Gastroesophageal sphincter (tissue), 4 donors: ENCODE results near the gene SOX4. TPM values are rescaled to one million over a fixed set of nuclear protein-coding genes. Genes with fewer than 3 reads are reported as not detected.

Experiments
- ATAC-seq: fragments of 150-250 bp; one replicate; pipeline ENCODE4 v1.9.1; 2016; ENCODE audit warnings: mild to moderate bottlenecking, moderate library complexity
- H3K27ac ChIP-seq, 4 donors: fragments of 200-600 bp; sonication (generic) in 3 of 4; 1 replicate in 3 of 4; 2 replicates in 1 of 4; pipeline ENCODE4 v1.5.1; 2016 to 2019
- H3K27me3 ChIP-seq: fragments of 200-600 bp; sonication (generic); one replicate; pipeline ENCODE4 v1.5.1; 2019
- H3K36me3 ChIP-seq, 2 donors: fragments of 200-600 bp; sonication (generic); one replicate each; pipeline ENCODE4 v1.5.1; 2019; ENCODE audit warnings: control low read depth in 1 of 2
- H3K4me1 ChIP-seq, 3 donors: fragments of 200-600 bp; sonication (generic); 1 replicate in 2 of 3; 2 replicates in 1 of 3; pipeline ENCODE4 v1.5.1; 2016 to 2019; ENCODE audit warnings: control low read depth in 2 of 3
- H3K4me3 ChIP-seq, 2 donors: fragments of 200-600 bp; sonication (generic); one replicate each; pipeline ENCODE4 v1.5.1; 2019; ENCODE audit warnings: mild to moderate bottlenecking in 1 of 2, moderate library complexity in 1 of 2
- H3K9me3 ChIP-seq, 3 donors: fragments of 200-600 bp; sonication (generic); one replicate each; pipeline ENCODE4 v1.5.1; 2017 to 2019; ENCODE audit warnings: control low read depth in 2 of 3
- CTCF ChIP-seq, 4 experiments: fragments of 200-600 bp in 2 of 4; fragments of 450-650 bp in 2 of 4; sonication (generic) in 1 of 4; IDR thresholded peaks; one replicate each; pipeline ENCODE4 v1.5.1; 2017 to 2019; ENCODE audit warnings: antibody characterized with exemption in 4 of 4, mild to moderate bottlenecking in 2 of 4, moderate library complexity in 2 of 4
- EP300 ChIP-seq: sonication (generic); formaldehyde crosslinking; IDR thresholded peaks from one replicate; pipeline ENCODE4 v1.6.1; 2017; ENCODE audit warnings: antibody characterized with exemption, mild to moderate bottlenecking
- POLR2A ChIP-seq, 2 donors: fragments of 450-650 bp; IDR thresholded peaks; one replicate each; pipeline ENCODE4 v1.6.1; 2017; ENCODE audit warnings: antibody characterized with exemption in 2 of 2, mild to moderate bottlenecking in 2 of 2, moderate library complexity in 1 of 2
- POLR2AphosphoS5 ChIP-seq: sonication (generic); formaldehyde crosslinking; IDR thresholded peaks from one replicate; pipeline ENCODE4 v1.6.1; 2017; ENCODE audit warnings: antibody characterized with exemption
- WGBS, 2 donors: methylation state at CpG; one replicate each; pipeline ENCODE4 v1.1.5; 2018; ENCODE audit warnings: low coverage in 1 of 2; 5-methylcytosine and 5-hydroxymethylcytosine counted together
- total RNA-seq, 4 donors: library from RNA; depleted of rRNA; stranded (reverse); fragments of >200 nt; gene quantifications; one replicate each; pipeline ENCODE4 v1.1.0, GENCODE V29; 2016

Gene SOX4
- total RNA-seq, 4 donors from 2014 or later = 3.3 to 4.6 (median 4.1) TPM

- no peaks in the 10 kb centered on the region for H3K9me3 ChIP-seq
- H3K36me3 ChIP-seq = no peaks in the 10 kb centered on the region
- TF ChIP-seq POLR2A (IDR thresholded peaks at IDR 0.05) (no peak), CTCF (IDR thresholded peaks at IDR 0.05) (no peak), EP300 (no peak), POLR2AphosphoS5 (no peak)
- H3K27me3 ChIP-seq = no peaks in the 10 kb centered on the region
- ATAC-seq = no peak
- no peaks in the 10 kb centered on the region for H3K4me1 ChIP-seq
- H3K27ac ChIP-seq = no peak overlapping the region
- H3K4me3 ChIP-seq = no peak overlapping the region
- 89 to 95% methylated on average over 4 of the region's 4 CpGs for WGBS, 2 donors
Measured at GRCh38 chr6:21605166-21605565, 11.6 kb downstream of the SOX4 start.

- 86 to 98% methylated on average over 7 to 10 of the region's 10 CpGs for WGBS, 2 donors
- no peaks in the 10 kb centered on the region for H3K9me3 ChIP-seq
- no peaks in the 10 kb centered on the region for H3K36me3 ChIP-seq
- H3K4me1 ChIP-seq = peaks cover 0 to 2% (median 0%) of the 10 kb centered on the region in 3 donors
- no peak for ATAC-seq
- no peaks in the 10 kb centered on the region for H3K27me3 ChIP-seq
- no peak overlapping the region for H3K4me3 ChIP-seq
- H3K27ac ChIP-seq = no peak overlapping the region
- TF ChIP-seq POLR2A (IDR thresholded peaks at IDR 0.05) (no peak), EP300 (no peak), POLR2AphosphoS5 (no peak), CTCF (IDR thresholded peaks at IDR 0.05) (no peak)
Measured at GRCh38 chr6:21608601-21609000, 15.1 kb downstream of the SOX4 start.

GRCh38 chr6:21609881-21610329 lies 16.4 kb downstream of the SOX4 start:
- no peak overlapping the region for H3K27ac ChIP-seq
- ATAC-seq = no peak
- WGBS, 2 donors = 100% methylated on average over 2 of the region's 28 CpGs; no CpG with 5 or more reads in 1 of the 2 donors
- no peaks in the 10 kb centered on the region for H3K9me3 ChIP-seq
- H3K4me1 ChIP-seq = peaks cover 0 to 13% (median 0%) of the 10 kb centered on the region in 3 donors
- TF ChIP-seq POLR2AphosphoS5 (no peak), EP300 (no peak), CTCF (IDR thresholded peaks at IDR 0.05) (no peak), POLR2A (IDR thresholded peaks at IDR 0.05) (no peak)
- no peaks in the 10 kb centered on the region for H3K27me3 ChIP-seq
- no peak overlapping the region for H3K4me3 ChIP-seq
- H3K36me3 ChIP-seq = no peaks in the 10 kb centered on the region

GRCh38 chr6:21610341-21610740 lies 16.8 kb downstream of the SOX4 start:
- Histone ChIP-seq H3K27ac (no peak overlapping the region), H3K4me3 (no peak overlapping the region), H3K36me3 (no peaks in the 10 kb centered on the region), H3K27me3 (no peaks in the 10 kb centered on the region), H3K9me3 (no peaks in the 10 kb centered on the region), H3K4me1 (peaks cover 0 to 15% (median 0%) of the 10 kb centered on the region in 3 donors)
- no peak for ATAC-seq
- WGBS, 2 donors = 60% methylated on average over 1 of the region's 5 CpGs; no CpG with 5 or more reads in 1 of the 2 donors
- TF ChIP-seq EP300 = no peak
- TF ChIP-seq POLR2A (IDR thresholded peaks at IDR 0.05) = no peak
- TF ChIP-seq CTCF (IDR thresholded peaks at IDR 0.05) = no peak
- TF ChIP-seq POLR2AphosphoS5 = no peak

- no peak overlapping the region for H3K4me3 ChIP-seq
- no peak overlapping the region for H3K27ac ChIP-seq
- no peak for ATAC-seq
- 91 to 93% methylated on average over 3 of the region's 3 CpGs for WGBS, 2 donors
- H3K4me1 ChIP-seq = peaks cover 0 to 15% (median 0%) of the 10 kb centered on the region in 3 donors
- no peaks in the 10 kb centered on the region for H3K36me3 ChIP-seq
- H3K27me3 ChIP-seq = no peaks in the 10 kb centered on the region
- TF ChIP-seq CTCF (IDR thresholded peaks at IDR 0.05) (no peak), EP300 (no peak), POLR2A (IDR thresholded peaks at IDR 0.05) (no peak), POLR2AphosphoS5 (no peak)
- H3K9me3 ChIP-seq = no peaks in the 10 kb centered on the region
Measured at GRCh38 chr6:21611485-21611884, 17.9 kb downstream of the SOX4 start.
